ENCODE data around the gene GFRA1. TPM values are rescaled to one million over a fixed set of nuclear protein-coding genes. Genes with fewer than 3 reads are reported as not detected.

GFRA1 gene
- polyA plus RNA-seq, 3 donors from 2014 or later: not detected

- Mint-ChIP-seq H3K4me1 (no peaks in the 10 kb centered on the region), H3K9me3 (peaks cover 0 to 5% (median 0%) of the 10 kb centered on the region in 6 donors), H3K27me3 (ENCODE audit: low read depth in 3 of 3) (no peaks in the 10 kb centered on the region), H3K4me3 (no peak overlapping the region), H3K36me3 (no peaks in the 10 kb centered on the region), H3K27ac (no peak overlapping the region)
- no peak for DNase-seq
Observed at GRCh38 chr10:116094356-116094755, 178.7 kb downstream of the GFRA1 start.

- no peak for DNase-seq
- no peaks in the 10 kb centered on the region for H3K4me1 Mint-ChIP-seq
- H3K4me3 Mint-ChIP-seq: no peak overlapping the region
- H3K27ac Mint-ChIP-seq: no peak overlapping the region
- peaks cover 0 to under 1% (median 0%) of the 10 kb centered on the region in 3 donors for H3K27me3 Mint-ChIP-seq (ENCODE audit: low read depth in 3 of 3)
- no peaks in the 10 kb centered on the region for H3K36me3 Mint-ChIP-seq
- peaks cover 0 to 4% (median 0%) of the 10 kb centered on the region in 6 donors for H3K9me3 Mint-ChIP-seq
Observed at GRCh38 chr10:116093031-116093430, 180.0 kb downstream of the GFRA1 start.

GRCh38 chr10:116088985-116089384 is 184.0 kb downstream of the GFRA1 start:
- peaks cover 0 to 3% (median 0%) of the 10 kb centered on the region in 3 donors for H3K27me3 Mint-ChIP-seq (ENCODE audit: low read depth in 3 of 3)
- H3K9me3 Mint-ChIP-seq: peaks cover 0 to 4% (median 0%) of the 10 kb centered on the region in 6 donors
- no peaks in the 10 kb centered on the region for H3K4me1 Mint-ChIP-seq
- DNase-seq: no peak
- H3K4me3 Mint-ChIP-seq: no peak overlapping the region
- no peak overlapping the region for H3K27ac Mint-ChIP-seq
- no peaks in the 10 kb centered on the region for H3K36me3 Mint-ChIP-seq

DNA sequence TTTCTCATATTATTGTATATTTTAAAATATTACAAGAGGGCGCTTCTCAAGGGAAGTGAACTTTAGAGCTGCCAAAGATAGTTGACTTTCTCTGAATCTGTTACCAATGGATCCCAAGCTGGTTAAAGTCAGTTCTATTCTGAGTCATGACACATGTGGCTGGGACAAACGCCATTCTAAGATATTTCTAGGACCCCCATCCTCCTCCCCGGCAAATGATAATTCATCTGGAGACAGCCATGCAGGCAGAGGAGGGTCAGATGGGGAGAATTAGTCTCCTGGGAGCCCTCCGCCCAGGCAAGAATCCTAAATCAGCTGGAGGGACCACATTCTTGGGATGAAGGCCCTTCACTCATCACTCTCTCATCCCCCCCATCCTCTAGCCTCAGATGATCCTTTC is 187.7 kb downstream of the GFRA1 start:
- Mint-ChIP-seq H3K36me3 (no peaks in the 10 kb centered on the region), H3K27ac (no peak overlapping the region), H3K4me3 (no peak overlapping the region), H3K9me3 (peaks cover 0 to 6% (median under 1%) of the 10 kb centered on the region in 6 donors), H3K4me1 (no peaks in the 10 kb centered on the region), H3K27me3 (ENCODE audit: low read depth in 3 of 3) (peaks cover 0 to 3% (median 1%) of the 10 kb centered on the region in 3 donors)
- DNase-seq: no peak

DNA sequence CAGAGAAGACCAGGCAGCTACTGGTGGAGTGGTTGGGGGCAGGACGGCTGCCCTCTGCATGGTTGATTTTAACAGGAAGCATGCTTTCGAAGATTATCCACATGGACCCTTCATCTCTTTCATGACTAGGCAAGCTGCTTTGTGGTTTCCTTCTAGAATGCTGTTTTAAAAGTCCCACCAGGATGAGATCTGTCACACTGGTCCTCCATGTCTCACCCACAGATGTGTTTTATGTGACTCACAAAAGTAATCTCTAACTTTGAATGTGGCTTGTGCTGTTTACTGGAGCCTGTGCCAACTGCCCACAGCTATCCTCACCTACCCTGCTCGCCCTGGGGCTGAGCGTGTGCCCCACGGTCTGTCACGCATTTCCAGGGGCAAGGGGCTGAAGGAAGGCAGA is 188.8 kb downstream of the GFRA1 start:
- H3K36me3 Mint-ChIP-seq: no peaks in the 10 kb centered on the region
- peaks cover 0 to 6% (median under 1%) of the 10 kb centered on the region in 6 donors for H3K9me3 Mint-ChIP-seq
- no peaks in the 10 kb centered on the region for H3K4me1 Mint-ChIP-seq
- DNase-seq: no peak
- no peak overlapping the region for H3K4me3 Mint-ChIP-seq
- H3K27me3 Mint-ChIP-seq (ENCODE audit: low read depth in 3 of 3): peaks cover 0 to 3% (median 1%) of the 10 kb centered on the region in 3 donors
- no peak overlapping the region for H3K27ac Mint-ChIP-seq

- no peak for DNase-seq
- no peak overlapping the region for H3K27ac Mint-ChIP-seq
- H3K4me1 Mint-ChIP-seq: no peaks in the 10 kb centered on the region
- no peaks in the 10 kb centered on the region for H3K36me3 Mint-ChIP-seq
- H3K9me3 Mint-ChIP-seq: peaks cover 0 to 6% (median 0%) of the 10 kb centered on the region in 6 donors
- no peak overlapping the region for H3K4me3 Mint-ChIP-seq
- peaks cover 0 to 3% (median 1%) of the 10 kb centered on the region in 3 donors for H3K27me3 Mint-ChIP-seq (ENCODE audit: low read depth in 3 of 3)
Observed at GRCh38 chr10:116083226-116083762, 189.7 kb downstream of the GFRA1 start.

DNA sequence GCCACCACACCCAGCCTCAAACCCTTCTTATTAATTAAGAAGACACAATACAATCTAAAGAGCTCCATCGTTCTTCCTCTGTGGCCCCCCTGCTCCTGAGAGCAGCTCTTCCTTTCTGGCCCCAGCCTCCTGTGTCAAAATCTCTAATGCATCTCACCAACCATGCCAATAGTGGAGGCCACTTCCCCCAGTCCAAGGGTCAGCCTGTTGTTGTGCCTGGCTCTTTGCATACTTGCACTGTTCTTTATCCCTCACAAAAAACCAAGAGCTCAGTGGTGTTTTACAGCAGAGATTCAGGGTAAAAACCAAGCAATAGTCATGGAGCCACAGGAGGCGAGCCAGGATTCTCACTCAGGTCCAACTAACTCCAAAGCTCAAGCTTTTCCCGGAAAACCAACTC is 190.2 kb downstream of the GFRA1 start:
- DNase-seq: no peak
- Mint-ChIP-seq H3K4me1 (no peaks in the 10 kb centered on the region), H3K9me3 (peaks cover 0 to 4% (median under 1%) of the 10 kb centered on the region in 6 donors), H3K4me3 (no peak overlapping the region), H3K36me3 (no peaks in the 10 kb centered on the region), H3K27ac (no peak overlapping the region), H3K27me3 (ENCODE audit: low read depth in 3 of 3) (peaks cover 0 to 1% (median 0%) of the 10 kb centered on the region in 3 donors)

GRCh38 chr10:116082206-116082605 is 190.8 kb downstream of the GFRA1 start:
- peaks cover 0 to 5% (median under 1%) of the 10 kb centered on the region in 6 donors for H3K9me3 Mint-ChIP-seq
- no peaks in the 10 kb centered on the region for H3K4me1 Mint-ChIP-seq

GRCh38 chr10:116080553-116080952 is 192.5 kb downstream of the GFRA1 start:
- no peaks in the 10 kb centered on the region for H3K4me1 Mint-ChIP-seq
- H3K9me3 Mint-ChIP-seq: peaks cover 0 to 5% (median under 1%) of the 10 kb centered on the region in 6 donors
- no peaks in the 10 kb centered on the region for H3K36me3 Mint-ChIP-seq
- peaks cover 0 to 1% (median 0%) of the 10 kb centered on the region in 3 donors for H3K27me3 Mint-ChIP-seq (ENCODE audit: low read depth in 3 of 3)
- no peak overlapping the region for H3K27ac Mint-ChIP-seq
- no peak for DNase-seq
- no peak overlapping the region for H3K4me3 Mint-ChIP-seq

More at GRCh38 chr10:116082206-116082605, 190.8 kb downstream of the GFRA1 start:
- no peak for DNase-seq
- H3K36me3 Mint-ChIP-seq: no peaks in the 10 kb centered on the region
- H3K27me3 Mint-ChIP-seq (ENCODE audit: low read depth in 3 of 3): peaks cover 0 to 1% (median 0%) of the 10 kb centered on the region in 3 donors
- no peak overlapping the region for H3K4me3 Mint-ChIP-seq
- no peak overlapping the region for H3K27ac Mint-ChIP-seq

DNA sequence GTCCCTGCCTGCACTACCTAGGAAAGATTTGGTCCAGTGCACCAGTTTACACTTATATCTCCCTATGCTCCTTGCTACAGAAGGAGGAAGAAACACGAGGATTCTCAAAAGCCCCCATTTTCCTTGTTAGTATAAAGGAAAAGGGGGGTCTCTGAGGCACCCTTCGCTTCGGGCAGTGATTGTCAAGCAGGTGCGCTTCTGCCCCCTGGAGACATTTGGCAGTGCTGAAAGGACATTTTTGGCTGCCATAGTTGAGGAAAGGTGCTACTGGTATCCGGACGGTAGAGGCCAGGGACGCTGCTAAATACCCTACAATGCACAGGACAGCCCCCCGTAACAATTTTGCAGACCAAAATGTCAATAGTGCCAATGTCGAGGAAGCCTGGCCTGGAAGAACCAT is 193.7 kb downstream of the GFRA1 start:
- H3K27ac Mint-ChIP-seq: no peak overlapping the region
- no peaks in the 10 kb centered on the region for H3K4me1 Mint-ChIP-seq
- no peaks in the 10 kb centered on the region for H3K36me3 Mint-ChIP-seq
- H3K4me3 Mint-ChIP-seq: no peak overlapping the region
- no peak for DNase-seq
- H3K27me3 Mint-ChIP-seq (ENCODE audit: low read depth in 3 of 3): peaks cover 0 to 1% (median 0%) of the 10 kb centered on the region in 3 donors
- H3K9me3 Mint-ChIP-seq: peaks cover 0 to 5% (median under 1%) of the 10 kb centered on the region in 6 donors

GRCh38 chr10:116076621-116077020 is 196.4 kb downstream of the GFRA1 start:
- Mint-ChIP-seq H3K27ac (no peak overlapping the region), H3K9me3 (peaks cover 0 to 6% (median 0%) of the 10 kb centered on the region in 6 donors), H3K4me3 (no peak overlapping the region), H3K27me3 (ENCODE audit: low read depth in 3 of 3) (no peaks in the 10 kb centered on the region), H3K36me3 (no peaks in the 10 kb centered on the region), H3K4me1 (no peaks in the 10 kb centered on the region)
- DNase-seq: no peak

DNA sequence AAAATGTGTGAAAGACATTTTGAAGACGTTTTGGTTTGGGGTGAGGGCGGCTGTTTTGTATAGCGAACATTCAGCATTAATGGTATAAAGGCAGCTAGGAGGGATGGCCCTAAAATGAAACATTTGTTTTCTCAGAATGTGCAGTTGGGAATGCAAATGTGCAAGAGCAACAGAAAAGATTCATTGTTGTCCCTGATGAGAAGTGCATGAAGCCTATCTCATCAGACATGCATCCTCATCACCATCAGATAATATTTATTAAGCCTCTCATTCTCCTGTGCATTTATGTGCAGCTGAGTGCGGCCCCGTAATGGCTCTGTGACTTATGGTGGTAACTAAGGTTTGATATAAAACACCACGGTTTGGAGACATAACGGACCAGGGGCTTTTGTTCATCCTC is 199.5 kb downstream of the GFRA1 start:
- no peak for DNase-seq
- Mint-ChIP-seq H3K27me3 (ENCODE audit: low read depth in 3 of 3) (no peaks in the 10 kb centered on the region), H3K9me3 (peaks cover 0 to 6% (median 0%) of the 10 kb centered on the region in 6 donors), H3K36me3 (no peaks in the 10 kb centered on the region), H3K27ac (no peak overlapping the region), H3K4me1 (no peaks in the 10 kb centered on the region), H3K4me3 (no peak overlapping the region)

DNA sequence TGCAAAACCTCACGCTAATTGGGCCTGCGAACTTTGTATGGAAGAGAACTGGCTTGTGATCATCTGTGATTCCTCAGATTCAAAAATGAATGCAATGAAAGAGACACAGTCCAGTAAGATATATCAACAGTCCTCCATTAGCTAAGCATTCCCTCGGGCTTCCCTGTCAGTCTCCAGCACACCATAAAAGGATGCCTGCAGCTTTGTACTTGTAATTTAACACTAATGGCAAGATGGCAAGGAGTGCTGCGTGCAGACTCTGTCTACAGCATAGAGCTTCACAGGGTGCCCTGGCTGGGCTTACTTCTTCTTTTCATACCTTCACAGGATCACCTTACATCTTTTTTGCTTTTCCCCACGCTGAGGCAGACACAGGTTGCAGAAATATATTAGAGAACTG is 200.0 kb downstream of the GFRA1 start:
- Mint-ChIP-seq H3K27ac (no peak overlapping the region), H3K4me3 (no peak overlapping the region), H3K9me3 (peaks cover 0 to 6% (median 0%) of the 10 kb centered on the region in 6 donors), H3K36me3 (no peaks in the 10 kb centered on the region), H3K4me1 (no peaks in the 10 kb centered on the region), H3K27me3 (ENCODE audit: low read depth in 3 of 3) (no peaks in the 10 kb centered on the region)
- DNase-seq: no peak

- DNase-seq: no peak
- H3K27ac Mint-ChIP-seq: no peak overlapping the region
- no peaks in the 10 kb centered on the region for H3K4me1 Mint-ChIP-seq
- H3K27me3 Mint-ChIP-seq (ENCODE audit: low read depth in 3 of 3): no peaks in the 10 kb centered on the region
- peaks cover 0 to 7% (median 0%) of the 10 kb centered on the region in 6 donors for H3K9me3 Mint-ChIP-seq
- no peak overlapping the region for H3K4me3 Mint-ChIP-seq
- H3K36me3 Mint-ChIP-seq: no peaks in the 10 kb centered on the region
Observed at GRCh38 chr10:116071453-116072148, 201.4 kb downstream of the GFRA1 start.

Measured in immature natural killer cell (primary cell).